ENCODE data around the gene FAM229A.
A peak's percentile ranks its signal among the peaks of the same experiment; 100 is the strongest.

FAM229A gene, protein sequence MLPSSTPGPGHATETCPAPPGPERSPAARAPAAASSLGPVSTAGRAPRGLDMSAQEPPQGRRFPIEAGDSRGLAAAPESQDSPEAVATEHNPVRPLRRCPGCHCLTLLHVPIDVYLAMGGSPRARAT

DNA sequence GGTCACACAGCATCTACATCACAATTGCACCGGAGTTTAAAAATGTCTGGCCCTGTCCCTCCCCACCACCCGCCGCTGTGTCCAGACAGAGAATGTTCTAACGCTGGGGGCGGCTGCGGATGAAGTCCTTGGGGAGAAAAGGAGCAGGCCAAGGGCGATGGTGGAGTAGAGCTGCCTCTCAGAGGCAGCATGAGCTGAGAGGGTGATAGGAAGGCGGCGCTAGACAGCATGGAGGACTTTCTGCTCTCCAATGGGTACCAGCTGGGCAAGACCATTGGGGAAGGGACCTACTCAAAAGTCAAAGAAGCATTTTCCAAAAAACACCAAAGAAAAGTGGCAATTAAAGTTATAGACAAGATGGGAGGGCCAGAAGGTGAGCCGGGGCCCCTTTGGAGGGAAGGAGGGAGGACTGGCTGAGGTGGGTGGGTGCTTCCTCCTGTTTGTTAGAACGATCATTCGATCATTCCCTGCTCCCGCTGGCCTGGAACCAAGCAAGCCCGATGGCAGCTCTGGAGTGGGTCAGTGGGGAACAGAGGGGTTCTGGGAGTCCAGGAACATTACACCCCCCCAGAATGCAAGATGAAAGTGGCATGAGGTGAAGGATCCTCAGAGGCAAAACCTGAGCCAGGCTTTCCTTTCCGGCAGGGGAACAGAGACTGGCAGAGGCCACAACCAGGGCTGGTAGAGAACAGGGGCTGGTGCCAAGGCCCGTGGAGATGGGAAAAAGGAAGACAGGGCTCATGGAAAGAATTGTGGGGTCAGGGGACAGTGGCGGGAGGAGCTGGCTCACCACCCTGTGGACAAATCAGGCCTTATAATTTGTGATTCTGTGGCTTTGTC, at the start of gene FAM229A, which contains the start of gene TSSK3:
FAM229A (minus strand) TSS at position 12 of the 840 bp plus-strand sequence. CDS start 394 bp downstream, outside the sequence.
TSSK3 (plus strand) TSS at position 66 of the 840 bp plus-strand sequence; CDS start at position 229, 163 bp downstream.
- no peaks in the 10 kb centered on the region for H3K9me3 ChIP-seq
- TF ChIP-seq, protein P1, sequence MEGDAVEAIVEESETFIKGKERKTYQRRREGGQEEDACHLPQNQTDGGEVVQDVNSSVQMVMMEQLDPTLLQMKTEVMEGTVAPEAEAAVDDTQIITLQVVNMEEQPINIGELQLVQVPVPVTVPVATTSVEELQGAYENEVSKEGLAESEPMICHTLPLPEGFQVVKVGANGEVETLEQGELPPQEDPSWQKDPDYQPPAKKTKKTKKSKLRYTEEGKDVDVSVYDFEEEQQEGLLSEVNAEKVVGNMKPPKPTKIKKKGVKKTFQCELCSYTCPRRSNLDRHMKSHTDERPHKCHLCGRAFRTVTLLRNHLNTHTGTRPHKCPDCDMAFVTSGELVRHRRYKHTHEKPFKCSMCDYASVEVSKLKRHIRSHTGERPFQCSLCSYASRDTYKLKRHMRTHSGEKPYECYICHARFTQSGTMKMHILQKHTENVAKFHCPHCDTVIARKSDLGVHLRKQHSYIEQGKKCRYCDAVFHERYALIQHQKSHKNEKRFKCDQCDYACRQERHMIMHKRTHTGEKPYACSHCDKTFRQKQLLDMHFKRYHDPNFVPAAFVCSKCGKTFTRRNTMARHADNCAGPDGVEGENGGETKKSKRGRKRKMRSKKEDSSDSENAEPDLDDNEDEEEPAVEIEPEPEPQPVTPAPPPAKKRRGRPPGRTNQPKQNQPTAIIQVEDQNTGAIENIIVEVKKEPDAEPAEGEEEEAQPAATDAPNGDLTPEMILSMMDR (IDR thresholded peaks at IDR 0.05), result no peak
- H3K27ac ChIP-seq, result peak within 1 kb of the TSS; percentile 44 to 56
- intact Hi-C loops (cut with DNase I; ENCODE audit: low total_unique reads), result no loop called here
- DNase-seq, result no peak
- H3K4me1 ChIP-seq, result peaks cover 0 to 20% (median 14%) of the 10 kb centered on the region in 4 donors
- peaks cover 19 to 46% (median 33%) of the 10 kb centered on the region in 3 donors for H3K36me3 ChIP-seq
- no peaks in the 10 kb centered on the region for H3K27me3 ChIP-seq
- peak within 1 kb of the TSS; percentile 36 to 54 for H3K4me3 ChIP-seq

DNA sequence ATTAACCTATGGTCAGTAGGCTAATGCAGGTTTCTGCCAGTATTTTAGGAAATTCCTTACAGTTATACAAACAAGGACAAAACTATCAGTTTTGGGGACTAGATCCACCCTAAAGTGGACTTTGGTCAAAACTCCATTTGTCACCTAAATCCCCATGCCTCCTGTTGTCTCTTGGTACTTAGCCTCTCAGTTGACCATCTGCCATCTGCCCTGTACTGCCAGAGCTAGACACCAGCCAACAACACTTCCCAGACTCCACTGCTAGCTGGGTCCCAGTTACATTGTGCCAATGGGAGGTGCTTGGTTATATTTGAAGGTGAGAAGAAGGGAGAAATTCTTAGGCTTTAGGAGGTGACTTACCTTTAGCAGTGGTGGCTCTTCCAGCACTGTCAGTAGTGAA, 49.0 kb upstream of the FAM229A start:
- Histone ChIP-seq H3K4me3 (no peak overlapping the region), H3K27ac (no peak overlapping the region), H3K27me3 (peaks cover 0 to 5% of the 10 kb centered on the region in 2 donors), H3K9me3 (peaks cover 0 to 5% (median 0%) of the 10 kb centered on the region in 3 donors), H3K4me1 (no peaks in the 10 kb centered on the region), H3K36me3 (no peaks in the 10 kb centered on the region)
- DNase-seq, result no peak
- intact Hi-C loops (cut with DNase I; ENCODE audit: low total_unique reads), result no loop called here
- TF ChIP-seq, protein P1 (IDR thresholded peaks at IDR 0.05), result no peak

DNA sequence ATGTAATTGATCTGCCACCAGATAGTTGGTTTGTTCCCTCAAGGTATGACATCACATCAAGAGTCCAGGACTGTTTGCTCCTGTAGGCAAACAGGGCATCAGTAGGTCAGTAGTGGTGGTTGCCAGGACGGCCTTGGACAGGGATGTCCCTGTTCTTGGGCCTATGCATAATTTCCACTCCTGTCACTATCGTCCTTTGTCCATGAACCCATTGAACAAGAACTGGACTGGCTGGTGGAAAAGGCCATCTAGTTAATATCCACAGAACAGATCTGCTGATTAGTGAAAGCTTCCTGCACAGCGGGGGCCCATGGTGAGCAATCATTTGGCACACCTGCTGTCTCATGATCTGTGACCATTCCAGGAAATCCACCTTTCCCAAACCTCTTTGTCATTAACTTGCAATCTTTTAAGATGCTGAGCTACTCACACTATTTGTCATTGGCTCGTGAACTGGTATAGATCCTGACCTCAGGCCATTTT, 44.4 kb upstream of the FAM229A start:
- no peak overlapping the region for H3K27ac ChIP-seq
- H3K27me3 ChIP-seq, result no peaks in the 10 kb centered on the region
- H3K4me1 ChIP-seq, result no peaks in the 10 kb centered on the region
- TF ChIP-seq, protein P1 (IDR thresholded peaks at IDR 0.05), result no peak
- no peak overlapping the region for H3K4me3 ChIP-seq
- H3K9me3 ChIP-seq, result no peaks in the 10 kb centered on the region
- intact Hi-C loops (cut with DNase I; ENCODE audit: low total_unique reads), result no loop called here
- no peak for DNase-seq
- no peaks in the 10 kb centered on the region for H3K36me3 ChIP-seq

DNA sequence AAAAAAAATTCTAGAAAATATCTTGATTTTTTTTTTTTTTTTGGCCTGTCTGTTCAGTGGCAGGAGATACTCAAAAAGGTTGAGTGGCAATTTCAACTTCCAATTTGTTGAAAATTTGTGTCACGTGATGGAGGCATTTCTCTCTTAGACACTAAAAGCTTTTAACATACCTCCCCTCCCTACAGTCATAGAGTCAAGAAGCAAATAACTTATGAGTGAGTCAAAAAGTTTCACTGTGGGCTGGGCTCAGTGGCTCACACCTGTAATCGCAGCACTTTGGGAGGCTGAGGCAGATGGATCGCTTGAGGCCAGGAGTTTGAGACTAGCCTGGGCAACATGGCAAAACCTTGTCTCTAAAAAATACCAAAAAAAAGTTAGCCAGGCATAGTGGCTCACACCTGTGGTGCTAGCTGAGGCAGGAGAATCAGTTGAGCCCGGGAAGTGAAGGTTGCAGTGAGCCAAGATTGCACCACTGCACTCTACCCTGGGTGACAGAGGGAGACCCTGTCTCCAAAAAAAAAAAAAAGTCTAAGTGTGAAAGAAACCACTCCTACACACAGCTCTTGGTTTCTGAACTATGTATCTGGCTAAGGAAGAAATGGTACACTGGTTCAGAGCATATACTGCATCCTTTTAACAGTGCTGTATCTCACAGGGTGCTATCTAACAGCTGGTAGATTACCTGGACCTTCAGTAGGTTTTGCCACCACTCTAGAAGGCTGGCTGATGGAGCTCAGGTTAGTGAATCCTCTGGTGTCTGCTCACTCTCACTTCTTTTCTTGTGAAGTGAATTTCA, 43.6 kb upstream of the FAM229A start:
- no peak for DNase-seq
- no peaks in the 10 kb centered on the region for H3K9me3 ChIP-seq
- no peaks in the 10 kb centered on the region for H3K27me3 ChIP-seq
- intact Hi-C loops (cut with DNase I; ENCODE audit: low total_unique reads), result no loop called here
- peaks cover 0 to 3% (median 0%) of the 10 kb centered on the region in 4 donors for H3K4me1 ChIP-seq
- no peak overlapping the region for H3K4me3 ChIP-seq
- no peak overlapping the region for H3K27ac ChIP-seq
- H3K36me3 ChIP-seq, result no peaks in the 10 kb centered on the region
- TF ChIP-seq, protein P1 (IDR thresholded peaks at IDR 0.05), result no peak

DNA sequence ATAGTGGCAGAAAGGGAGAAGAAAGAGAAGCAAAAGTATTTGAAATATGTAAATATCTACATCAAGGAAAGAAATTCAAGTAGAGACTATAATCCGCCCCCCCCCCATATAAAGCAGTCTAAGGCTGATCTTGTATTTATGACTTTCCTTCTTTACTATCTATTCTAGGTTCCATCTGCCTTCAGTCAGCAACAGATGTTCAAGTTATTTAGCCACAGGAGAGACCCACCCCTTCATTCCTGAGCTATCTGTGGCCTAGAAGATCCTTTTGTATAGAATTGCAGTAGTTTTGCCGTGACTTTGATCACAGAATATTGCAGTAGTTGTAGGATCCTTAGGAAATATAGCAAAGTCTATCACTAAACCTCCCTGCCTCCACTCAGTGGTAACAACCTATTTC, 42.7 kb upstream of the FAM229A start:
- no peaks in the 10 kb centered on the region for H3K36me3 ChIP-seq
- no peak overlapping the region for H3K4me3 ChIP-seq
- H3K27ac ChIP-seq, result no peak overlapping the region
- intact Hi-C loops (cut with DNase I; ENCODE audit: low total_unique reads), result no loop called here
- TF ChIP-seq, protein P1 (IDR thresholded peaks at IDR 0.05), result no peak
- no peak for DNase-seq
- no peaks in the 10 kb centered on the region for H3K9me3 ChIP-seq
- peaks cover 0 to 5% (median 0%) of the 10 kb centered on the region in 4 donors for H3K4me1 ChIP-seq
- H3K27me3 ChIP-seq, result no peaks in the 10 kb centered on the region
